Measurements from ENCODE around the gene SARS1.

The SARS1 gene

GRCh38 chr1:109268431-109269211, 54.9 kb downstream of the SARS1 start:
- no peaks in the 10 kb centered on the region for H3K9me3 ChIP-seq (ENCODE audit: severe bottlenecking)
- ATAC-seq (ENCODE audit: low read depth) (no peak), DNase-seq (ENCODE audit: low spot score) (no peak)
- no peak overlapping the region for H3K4me3 ChIP-seq (ENCODE audit: severe bottlenecking)
- peaks cover 8% of the 10 kb centered on the region for H3K4me1 ChIP-seq (ENCODE audit: insufficient read depth, poor library complexity, severe bottlenecking)
- peaks cover 25% of the 10 kb centered on the region for H3K36me3 ChIP-seq (ENCODE audit: low read depth)
- no peak overlapping the region for H3K27ac ChIP-seq (ENCODE audit: poor library complexity, severe bottlenecking)
- H3K27me3 ChIP-seq (ENCODE audit: insufficient read depth, poor library complexity, severe bottlenecking), result no peaks in the 10 kb centered on the region
- TF ChIP-seq CTCF (IDR thresholded peaks at IDR 0.05; ENCODE audit: poor library complexity, severe bottlenecking), result no peak

GRCh38 chr1:109269212-109269980, 55.7 kb downstream of the SARS1 start:
- ATAC-seq (ENCODE audit: low read depth), result no peak
- TF ChIP-seq CTCF (IDR thresholded peaks at IDR 0.05; ENCODE audit: poor library complexity, severe bottlenecking), result no peak
- no peaks in the 10 kb centered on the region for H3K9me3 ChIP-seq (ENCODE audit: severe bottlenecking)
- no peak for DNase-seq (ENCODE audit: low spot score)
- peaks cover 24% of the 10 kb centered on the region for H3K36me3 ChIP-seq (ENCODE audit: low read depth)
- no peak overlapping the region for H3K27ac ChIP-seq (ENCODE audit: poor library complexity, severe bottlenecking)
- peaks cover 13% of the 10 kb centered on the region for H3K4me1 ChIP-seq (ENCODE audit: insufficient read depth, poor library complexity, severe bottlenecking)
- H3K4me3 ChIP-seq (ENCODE audit: severe bottlenecking), result no peak overlapping the region
- H3K27me3 ChIP-seq (ENCODE audit: insufficient read depth, poor library complexity, severe bottlenecking), result no peaks in the 10 kb centered on the region

- no peak overlapping the region for H3K4me3 ChIP-seq (ENCODE audit: severe bottlenecking)
- H3K4me1 ChIP-seq (ENCODE audit: insufficient read depth, poor library complexity, severe bottlenecking), result peaks cover 19% of the 10 kb centered on the region
- no peak for TF ChIP-seq CTCF (IDR thresholded peaks at IDR 0.05; ENCODE audit: poor library complexity, severe bottlenecking)
- H3K27me3 ChIP-seq (ENCODE audit: insufficient read depth, poor library complexity, severe bottlenecking), result no peaks in the 10 kb centered on the region
- H3K36me3 ChIP-seq (ENCODE audit: low read depth), result peaks cover 19% of the 10 kb centered on the region
- H3K9me3 ChIP-seq (ENCODE audit: severe bottlenecking), result no peaks in the 10 kb centered on the region
- DNase-seq (ENCODE audit: low spot score) (no peak), ATAC-seq (ENCODE audit: low read depth) (no peak)
- no peak overlapping the region for H3K27ac ChIP-seq (ENCODE audit: poor library complexity, severe bottlenecking)
Observed at GRCh38 chr1:109269981-109270622, 56.4 kb downstream of the SARS1 start.

- no peak for ATAC-seq (ENCODE audit: low read depth)
- DNase-seq (ENCODE audit: low spot score), result no peak
- Histone ChIP-seq H3K27me3 (ENCODE audit: insufficient read depth, poor library complexity, severe bottlenecking) (no peaks in the 10 kb centered on the region), H3K4me3 (ENCODE audit: severe bottlenecking) (no peak overlapping the region), H3K9me3 (ENCODE audit: severe bottlenecking) (no peaks in the 10 kb centered on the region), H3K4me1 (ENCODE audit: insufficient read depth, poor library complexity, severe bottlenecking) (peaks cover 25% of the 10 kb centered on the region), H3K36me3 (ENCODE audit: low read depth) (peaks cover 12% of the 10 kb centered on the region), H3K27ac (ENCODE audit: poor library complexity, severe bottlenecking) (no peak overlapping the region)
- TF ChIP-seq CTCF (IDR thresholded peaks at IDR 0.05; ENCODE audit: poor library complexity, severe bottlenecking), result no peak
Observed at GRCh38 chr1:109270623-109271317, 57.1 kb downstream of the SARS1 start.
